SK-N-SH treated with all-trans-retinoic acid at 6 μM for 48 hours (cell line): ENCODE measurements around the gene EPDR1.

Experiments used
- CREB5 ChIP-seq: fragments of 250-450 bp; sonication (Bioruptor Pico); IDR thresholded peaks from 2 replicates; pipeline ENCODE4 v1.5.1; 2020; ENCODE audit warnings: low read depth, mild to moderate bottlenecking, moderate library complexity
- CSDC2 ChIP-seq: fragments of 250-450 bp; sonication (Bioruptor Pico); IDR thresholded peaks from 2 replicates; pipeline ENCODE4 v1.5.0; 2020; ENCODE audit warnings: mild to moderate bottlenecking, moderate library complexity
- ISL1 ChIP-seq: fragments of 250-450 bp; sonication (Bioruptor Pico); IDR thresholded peaks from 2 replicates; pipeline ENCODE4 v2.1.2; 2022; ENCODE audit warnings: mild to moderate bottlenecking, moderate library complexity
- OSR1 ChIP-seq: fragments of 250-450 bp; sonication (Bioruptor Pico); IDR thresholded peaks from 2 replicates; pipeline ENCODE4 v1.8.0; 2022; ENCODE audit warnings: moderate library complexity, mild to moderate bottlenecking, inconsistent platforms
- PATZ1 ChIP-seq: fragments of 250-450 bp; sonication (Bioruptor Pico); IDR thresholded peaks from 2 replicates; pipeline ENCODE4 v1.8.0; 2020; ENCODE audit warnings: mild to moderate bottlenecking, moderate library complexity, borderline replicate concordance
- POU6F1 ChIP-seq: fragments of 250-450 bp; sonication (Bioruptor Pico); IDR thresholded peaks from 2 replicates; pipeline ENCODE4 v1.8.0; 2021; ENCODE audit warnings: low read depth, mild to moderate bottlenecking, moderate library complexity, borderline replicate concordance
- RARB ChIP-seq: fragments of 250-450 bp; sonication (Bioruptor Pico); IDR thresholded peaks from 2 replicates; pipeline ENCODE4 v1.8.0; 2021; ENCODE audit warnings: mild to moderate bottlenecking, moderate library complexity
- SNAI2 ChIP-seq: fragments of 250-450 bp; sonication (Bioruptor Pico); IDR thresholded peaks from 2 replicates; pipeline ENCODE4 v1.5.0; 2020; ENCODE audit warnings: mild to moderate bottlenecking, moderate library complexity
- ZFP3 ChIP-seq: fragments of 250-450 bp; sonication (Bioruptor Pico); IDR thresholded peaks from 2 replicates; pipeline ENCODE4 v1.5.0; 2020; ENCODE audit warnings: mild to moderate bottlenecking, moderate library complexity
- ZNF8 ChIP-seq: fragments of 450-650 bp; formaldehyde crosslinking; IDR thresholded peaks from 2 replicates; pipeline ENCODE4 v1.5.0; 2020; ENCODE audit warnings: mild to moderate bottlenecking, moderate library complexity

- TF ChIP-seq POU6F1 (CRISPR knock-in tag) (no peak), PATZ1 (CRISPR knock-in tag) (no peak), RARB (no peak), CREB5 (CRISPR knock-in tag) (no peak), ZNF8 (CRISPR knock-in tag) (no peak), ZFP3 (CRISPR knock-in tag) (no peak), OSR1 (CRISPR knock-in tag) (no peak), SNAI2 (CRISPR knock-in tag) (no peak), CSDC2 (CRISPR knock-in tag) (no peak), ISL1 (no peak)
Measured at GRCh38 chr7:37918526-37918925, 1.9 kb upstream of the EPDR1 start.
